ENCODE measurements around the gene BICD2.

- TF ChIP-seq CTCF (IDR thresholded peaks at IDR 0.05) (no peak), POLR2A (IDR thresholded peaks at IDR 0.05) (no peak), EP300 (IDR thresholded peaks at IDR 0.05; ENCODE audit: low read depth) (no peak)
Measured at GRCh38 chr9:92723801-92724323, 40.8 kb downstream of the BICD2 start.
